A549 treated with ZK216348 at 1 μM for 4 hours (cell line): ENCODE measurements around the gene BNIP1. TPM values are rescaled to one million over a fixed set of nuclear protein-coding genes. Genes with fewer than 3 reads are reported as not detected.

Experiments used
- total RNA-seq: library from RNA; stranded (reverse); fragments of 200-300 nt; extraction: Qiagen RNA extraction; gene quantifications from 5 replicates; pipeline ENCODE4 v1.2.3, GENCODE V29; 2022; ENCODE audit warnings: low read depth

BNIP1 gene, protein sequence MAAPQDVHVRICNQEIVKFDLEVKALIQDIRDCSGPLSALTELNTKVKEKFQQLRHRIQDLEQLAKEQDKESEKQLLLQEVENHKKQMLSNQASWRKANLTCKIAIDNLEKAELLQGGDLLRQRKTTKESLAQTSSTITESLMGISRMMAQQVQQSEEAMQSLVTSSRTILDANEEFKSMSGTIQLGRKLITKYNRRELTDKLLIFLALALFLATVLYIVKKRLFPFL
- 15.8 to 20.9 TPM (median 17.3 TPM) in 5 replicates for total RNA-seq

DNA sequence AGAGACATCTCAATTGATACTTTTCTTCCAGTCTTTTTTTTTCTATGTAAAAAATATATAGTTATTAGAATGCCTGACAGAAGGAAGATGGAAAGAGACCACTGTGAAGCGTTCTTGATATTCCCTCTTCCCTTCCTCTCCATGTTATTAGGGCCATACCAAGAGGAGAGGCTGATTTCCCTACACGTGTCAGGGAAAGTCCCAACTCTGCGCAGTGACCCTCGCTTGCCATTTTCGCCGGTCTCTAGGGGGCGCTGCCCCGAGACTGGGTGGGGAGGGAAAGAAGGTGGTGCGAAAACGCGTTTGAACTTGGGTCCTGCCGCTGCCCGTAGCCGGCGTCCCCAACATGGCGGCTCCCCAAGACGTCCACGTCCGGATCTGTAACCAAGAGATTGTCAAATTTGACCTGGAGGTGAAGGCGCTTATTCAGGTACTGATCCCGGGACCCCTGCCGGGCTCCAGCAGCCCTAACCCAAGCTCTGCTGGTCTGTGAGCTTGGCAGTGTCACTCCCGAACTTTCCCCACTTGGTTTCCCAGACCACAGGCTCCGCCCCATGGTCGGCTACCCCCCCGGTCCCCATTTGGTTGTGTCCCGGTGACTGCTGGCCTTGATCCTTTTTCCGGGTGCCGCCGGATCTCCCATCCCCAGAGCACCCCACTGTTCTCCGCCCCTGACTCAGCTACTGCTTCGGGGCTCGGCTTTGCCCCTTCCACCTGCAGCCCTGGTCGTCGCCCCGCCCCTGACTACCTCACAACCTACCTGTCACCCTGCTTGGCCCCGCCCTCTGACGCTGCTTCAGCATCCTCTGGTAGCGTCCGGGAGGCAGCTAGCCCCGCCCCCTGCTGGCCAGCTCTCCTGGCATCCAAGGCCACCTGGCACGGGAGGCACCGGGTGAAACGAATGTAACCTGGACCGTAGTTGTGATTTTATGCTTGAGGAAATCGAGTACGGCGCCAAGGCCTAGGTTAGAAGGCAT is at the start of gene BNIP1:
BNIP1 (plus strand) TSS at position 332 of the 977 bp plus-strand sequence; CDS start at position 347, 15 bp downstream.

Other genes starting within 250 kb of the BNIP1 start
- gene RPL26L1, start 185.1 kb upstream of the BNIP1 start, total RNA-seq, result 117 to 134 TPM (median 126 TPM) in 5 replicates
- gene ATP6V0E1, start 160.8 kb upstream of the BNIP1 start, total RNA-seq, result 312 to 390 TPM (median 346 TPM) in 5 replicates
- 1.8 to 3.2 TPM (median 2.2 TPM) in 5 replicates for gene CREBRF, start 88.2 kb upstream of the BNIP1 start, total RNA-seq
- 8.9 to 15.5 TPM (median 14.3 TPM) in 5 replicates for gene NKX2-5, start 90.7 kb downstream of the BNIP1 start, total RNA-seq
- 43.1 to 66.8 TPM (median 48.5 TPM) in 5 replicates for gene STC2, start 183.9 kb downstream of the BNIP1 start, total RNA-seq